ENCODE measurements around the gene CLEC2D.
A peak's percentile ranks its signal among the peaks of the same experiment; 100 is the strongest.
"Not testable (repeated sequence)": the region's sequence is repeated elsewhere in the genome, so short reads cannot be mapped to it uniquely, and the experiment has no call there.

Gene CLEC2D

DNA sequence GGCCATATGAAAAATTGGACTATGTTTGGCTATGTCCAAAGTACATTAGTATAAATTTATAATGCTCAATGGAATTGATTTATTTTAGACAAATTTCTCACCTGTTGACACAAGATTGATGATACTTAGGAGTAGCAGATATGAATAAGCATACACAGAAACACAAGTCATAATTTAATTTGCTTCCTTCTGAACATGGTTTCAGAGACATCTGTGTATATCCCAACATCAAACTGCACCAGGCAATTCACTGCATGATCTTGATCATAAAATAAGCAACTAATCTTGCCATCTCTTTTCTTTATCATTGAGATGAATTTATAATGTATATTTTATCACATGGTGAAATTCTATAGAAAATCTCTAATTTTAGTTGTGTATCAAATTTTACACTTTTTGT lies 59.6 kb downstream of the CLEC2D start:
- DNase-seq (ENCODE audit: low spot score) = no peak

DNA sequence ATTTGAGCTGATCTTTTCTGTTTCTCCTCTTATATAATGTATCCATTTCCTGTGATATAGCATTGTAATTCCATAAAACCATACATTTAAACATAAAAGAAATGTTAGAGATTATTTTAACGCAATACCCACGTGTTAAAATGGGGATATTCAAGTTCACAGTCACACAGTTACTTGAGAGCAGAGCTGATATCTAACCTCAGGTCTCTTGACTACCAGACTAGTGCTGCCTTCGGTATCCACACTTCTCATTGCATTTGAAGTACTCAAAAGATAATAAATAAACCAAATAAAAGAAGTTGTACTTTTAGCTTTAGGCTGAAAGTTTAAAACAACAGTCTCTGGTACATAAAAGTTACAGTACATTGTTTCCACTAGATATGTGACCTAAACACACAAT lies 60.5 kb downstream of the CLEC2D start:
- no peak for DNase-seq (ENCODE audit: low spot score)

DNA sequence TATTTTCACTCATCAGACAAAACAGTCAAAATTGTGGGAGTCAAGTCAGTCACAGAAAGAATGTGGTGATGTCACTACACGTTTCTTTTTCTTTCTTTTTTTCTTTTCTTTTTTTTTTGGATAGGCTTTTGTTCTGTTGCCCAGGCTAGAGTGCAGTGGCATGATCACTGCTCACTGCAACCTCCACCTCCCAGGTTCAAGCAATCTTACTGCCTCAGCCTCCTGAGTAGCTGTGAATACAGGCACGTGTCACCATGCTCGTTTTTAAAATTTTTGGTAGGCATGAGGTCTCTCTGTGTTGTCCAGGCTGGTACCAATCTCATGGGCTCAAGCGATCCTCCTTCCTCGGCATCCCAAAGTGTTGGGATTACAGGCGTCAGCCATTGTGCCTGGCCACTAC lies 61.1 kb downstream of the CLEC2D start:
- no peak for DNase-seq (ENCODE audit: low spot score)

DNA sequence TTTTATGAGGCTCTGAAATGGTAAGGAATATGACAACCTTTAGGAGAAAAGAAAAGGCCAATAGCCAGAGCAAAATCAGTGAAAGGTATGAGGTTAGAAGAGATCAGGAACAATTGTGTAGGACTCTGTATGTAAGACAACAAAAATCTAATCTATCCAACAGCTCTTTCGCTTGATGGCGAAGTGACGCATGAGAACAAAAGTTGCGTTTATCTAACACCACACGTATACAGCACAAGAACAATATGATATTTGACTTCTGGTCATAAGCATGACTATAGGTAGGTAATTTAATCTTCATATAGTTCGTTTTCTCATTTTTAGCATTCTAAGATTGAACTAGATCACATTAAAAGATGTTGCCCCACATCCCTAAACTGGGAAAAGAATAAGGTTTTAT lies 61.9 kb downstream of the CLEC2D start:
- DNase-seq (ENCODE audit: low spot score) = no peak

DNA sequence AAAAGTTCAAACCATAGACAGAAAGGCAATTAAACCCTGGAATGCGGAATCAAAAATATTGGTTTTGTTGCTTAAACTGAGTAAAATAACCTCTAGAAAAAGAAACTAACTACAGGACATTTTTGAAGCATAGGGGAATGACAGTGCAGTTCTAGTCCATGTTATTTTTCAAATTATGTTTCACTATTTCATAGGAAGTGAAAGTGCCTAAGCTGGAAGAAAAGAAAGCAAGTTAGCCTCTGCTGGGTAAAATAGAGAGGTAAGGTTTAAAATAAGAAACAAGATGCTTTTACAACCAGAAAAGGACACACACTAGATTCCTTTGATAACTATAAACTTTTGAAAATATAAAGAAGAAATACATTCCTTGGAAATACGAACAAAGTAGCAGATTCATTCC lies 62.3 kb downstream of the CLEC2D start:
- no peak for DNase-seq (ENCODE audit: low spot score)

DNA sequence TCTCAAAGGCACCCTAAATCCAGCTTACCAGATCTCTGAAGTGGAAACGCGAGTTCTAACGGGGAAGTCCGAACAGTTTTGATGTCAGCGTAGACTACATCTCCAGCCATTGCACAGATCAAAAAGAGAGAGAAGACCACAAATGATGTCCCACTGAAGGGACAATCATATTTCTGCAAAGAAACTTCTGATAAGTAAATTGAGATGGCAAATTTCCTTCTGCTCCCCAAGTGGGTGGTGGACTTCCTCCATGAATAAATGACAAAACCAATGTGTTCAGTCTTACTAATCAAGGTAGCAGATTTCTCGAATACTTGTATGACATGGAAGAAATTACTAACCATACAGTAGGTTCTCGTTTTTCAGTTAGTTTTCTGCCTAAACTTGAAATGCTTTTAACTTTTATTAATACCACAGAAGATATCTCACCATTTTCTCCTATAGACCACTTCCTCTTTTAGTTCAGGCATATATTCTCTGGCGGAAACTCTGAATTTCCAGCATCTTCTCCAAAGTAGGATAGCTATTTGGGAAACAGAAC lies 63.5 kb downstream of the CLEC2D start, which contains the start of gene CLECL1:
Gene CLECL1, minus strand, starts transcription at position 177 of the 541 bp plus-strand sequence.
- no peak for DNase-seq (ENCODE audit: low spot score)

DNA sequence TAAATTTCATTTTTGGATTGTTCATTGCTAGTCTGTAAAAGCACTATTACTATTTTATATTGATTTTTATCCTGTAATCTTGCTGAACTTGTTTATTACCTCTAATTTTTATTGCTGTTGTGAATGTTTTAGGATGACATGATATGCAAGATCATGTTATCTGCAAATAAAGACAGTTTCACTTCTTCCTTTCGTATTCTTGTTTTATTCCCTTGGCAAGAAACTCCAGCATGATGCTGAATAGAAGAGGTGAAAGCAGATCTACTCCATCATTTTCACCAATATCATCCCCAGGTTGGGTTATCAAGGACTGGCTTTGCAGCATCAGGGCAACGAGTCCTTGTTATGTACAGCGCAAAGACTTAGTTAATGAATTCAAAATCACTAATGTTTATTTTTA lies 66.1 kb downstream of the CLEC2D start:
- no peak for DNase-seq (ENCODE audit: low spot score)

DNA sequence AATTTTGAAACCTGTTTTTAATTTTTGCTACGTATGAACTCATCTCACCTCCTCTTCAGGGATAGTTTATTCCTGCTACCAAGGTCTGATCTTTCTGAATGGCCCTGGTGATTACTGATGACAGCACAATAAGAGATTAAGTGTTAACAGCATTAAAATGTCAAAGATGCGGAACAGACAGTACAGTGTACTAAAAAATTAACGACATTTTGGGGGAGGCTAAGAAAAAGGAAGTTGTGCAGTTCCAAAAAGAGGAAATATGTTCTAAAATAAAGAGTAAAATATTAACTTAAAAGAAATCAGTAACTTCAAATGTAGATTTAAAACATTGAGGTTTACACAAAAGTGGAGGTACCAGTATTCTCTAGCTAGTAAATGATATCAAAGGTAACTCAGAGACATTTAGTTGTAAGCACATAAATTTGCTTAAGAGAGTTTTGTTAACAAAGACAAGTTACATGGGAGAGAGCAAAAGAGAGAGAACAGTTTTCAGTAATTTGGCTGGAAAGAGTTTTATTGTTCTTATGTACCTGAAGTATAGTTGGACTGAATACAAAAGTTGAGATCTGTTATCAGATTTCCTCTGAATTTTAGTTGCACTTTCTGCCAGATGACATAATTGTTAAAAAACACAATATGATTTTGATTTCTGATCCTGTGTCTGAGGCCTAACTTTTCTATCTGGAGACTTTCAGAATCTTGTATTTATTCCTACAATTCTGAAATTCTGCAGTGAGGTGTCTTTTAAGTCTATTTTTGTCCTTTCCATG lies 67.6 kb downstream of the CLEC2D start:
- DNase-seq (ENCODE audit: low spot score) = no peak

DNA sequence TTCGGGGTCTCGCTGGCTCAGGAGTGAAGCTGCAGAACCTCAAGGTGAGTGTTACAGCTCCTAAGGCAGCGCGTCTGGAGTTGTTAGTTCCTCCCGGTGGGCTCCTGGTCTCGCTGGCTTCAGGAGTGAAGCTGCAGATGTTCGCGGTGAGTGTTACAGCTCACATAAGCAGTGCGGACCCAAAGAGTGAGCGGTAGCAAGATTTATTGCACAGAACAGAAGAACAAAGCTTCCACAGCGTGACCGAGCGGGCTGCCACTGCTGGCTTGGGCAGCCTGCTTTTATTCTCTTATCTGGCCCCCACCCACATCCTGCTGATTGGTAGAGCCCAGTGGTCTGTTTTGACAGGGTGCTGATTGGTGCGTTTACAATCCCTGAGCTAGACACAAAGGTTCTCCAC lies 69.4 kb downstream of the CLEC2D start:
- not testable (repeated sequence) for DNase-seq (ENCODE audit: low spot score)

DNA sequence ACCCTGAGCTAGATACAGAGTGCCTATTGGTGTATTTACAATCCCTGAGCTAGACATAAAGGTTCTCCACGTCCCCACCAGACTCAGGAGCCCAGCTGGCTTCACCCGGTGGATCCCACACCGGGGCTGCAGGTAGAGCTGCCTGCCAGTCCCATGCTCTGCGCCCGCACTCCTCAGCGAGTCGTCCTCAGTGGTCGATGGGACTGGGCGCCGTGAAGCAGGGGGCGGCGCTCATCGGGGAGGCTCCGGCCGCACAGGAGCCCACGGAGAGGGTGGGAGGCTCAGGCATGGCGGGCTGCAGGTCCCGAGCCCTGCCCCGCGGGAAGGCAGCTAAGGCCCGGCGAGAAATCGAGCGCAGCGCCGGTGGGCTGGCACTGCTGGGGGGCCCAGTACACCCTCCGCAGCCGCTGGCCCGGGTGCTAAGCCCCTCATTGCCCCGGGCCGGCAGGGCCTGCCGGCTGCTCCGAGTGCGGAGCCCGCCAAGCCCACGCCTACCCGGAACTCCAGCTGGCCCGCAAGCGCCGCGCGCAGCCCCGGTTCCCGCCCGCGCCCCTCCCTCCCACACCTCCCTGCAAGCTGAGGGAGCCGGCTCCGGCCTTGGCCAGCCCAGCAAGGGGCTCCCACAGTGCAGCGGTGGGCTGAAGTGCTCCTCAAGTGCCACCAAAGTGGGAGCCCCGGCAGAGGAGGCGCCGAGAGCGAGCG lies 70.0 kb downstream of the CLEC2D start:
- not testable (repeated sequence) for DNase-seq (ENCODE audit: low spot score)

DNA sequence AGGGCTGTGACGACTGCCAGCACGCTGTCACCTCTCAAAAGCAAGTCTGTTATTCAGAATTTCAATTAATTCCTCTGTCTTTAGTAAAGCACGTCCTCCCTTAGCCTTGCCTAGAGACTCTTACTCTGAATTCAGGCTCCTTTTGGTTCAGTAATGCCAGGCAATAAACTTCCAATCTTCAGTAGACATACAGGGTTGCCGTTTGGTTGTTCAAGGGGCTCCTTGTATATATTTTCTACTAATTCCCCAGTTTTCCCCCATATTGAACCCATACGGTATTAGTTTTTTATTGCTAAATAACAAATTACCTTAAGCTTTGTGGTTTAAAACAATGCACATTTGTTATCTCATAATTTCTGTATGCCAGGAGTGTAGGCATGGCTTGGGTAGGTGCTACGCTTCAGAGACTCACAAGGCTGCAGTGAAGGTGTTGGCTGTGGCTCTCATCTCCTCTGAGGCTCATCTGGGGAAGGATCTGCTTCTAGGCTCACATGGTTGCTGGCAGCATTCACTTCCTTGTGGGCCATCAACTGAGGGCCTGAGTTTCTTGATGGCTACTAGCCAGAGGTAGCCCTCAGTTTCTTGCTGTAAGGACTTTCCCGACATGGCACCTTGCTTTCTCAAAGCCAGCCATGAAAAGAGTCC lies 70.7 kb downstream of the CLEC2D start:
- peak; percentile 59 for DNase-seq (ENCODE audit: low spot score)

DNA sequence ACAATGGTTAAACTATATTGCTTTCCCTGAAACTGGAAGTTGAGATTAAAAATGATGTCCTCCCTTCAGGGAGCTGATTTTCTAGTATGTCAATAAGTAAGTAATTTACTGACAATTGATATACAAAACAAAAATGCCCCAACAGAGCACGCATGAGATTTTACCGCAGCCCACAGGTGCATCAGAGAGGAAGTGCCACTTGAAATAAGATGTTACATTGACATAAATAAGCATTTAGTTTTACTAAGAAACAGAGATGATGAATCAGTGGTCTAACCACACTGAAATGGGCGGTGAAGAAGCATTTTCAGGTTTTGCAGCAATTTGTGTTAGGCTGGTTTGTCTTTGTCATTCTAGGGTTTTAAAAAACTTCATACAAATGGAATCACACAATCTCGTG lies 72.2 kb downstream of the CLEC2D start:
- DNase-seq (ENCODE audit: low spot score) = no peak

DNA sequence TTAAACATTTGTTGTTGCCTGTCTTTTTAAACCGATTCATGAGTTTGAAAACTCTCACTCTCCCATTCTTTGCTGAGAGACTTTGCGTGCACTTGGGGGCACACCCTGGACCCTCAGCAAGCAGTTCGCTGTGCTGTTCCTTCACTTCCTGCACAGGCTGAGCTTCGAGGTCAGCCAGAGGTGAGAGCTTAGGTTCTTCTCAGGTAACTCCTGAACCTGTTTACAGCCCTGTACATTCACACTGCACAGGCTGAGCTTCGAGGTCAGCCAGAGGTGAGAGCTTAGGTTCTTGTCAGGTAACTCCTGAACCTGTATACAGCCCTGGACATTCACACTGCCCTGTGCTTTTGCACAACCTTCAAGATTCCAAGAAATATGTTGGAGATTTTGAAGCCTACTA lies 73.1 kb downstream of the CLEC2D start:
- no peak for DNase-seq (ENCODE audit: low spot score)

DNA sequence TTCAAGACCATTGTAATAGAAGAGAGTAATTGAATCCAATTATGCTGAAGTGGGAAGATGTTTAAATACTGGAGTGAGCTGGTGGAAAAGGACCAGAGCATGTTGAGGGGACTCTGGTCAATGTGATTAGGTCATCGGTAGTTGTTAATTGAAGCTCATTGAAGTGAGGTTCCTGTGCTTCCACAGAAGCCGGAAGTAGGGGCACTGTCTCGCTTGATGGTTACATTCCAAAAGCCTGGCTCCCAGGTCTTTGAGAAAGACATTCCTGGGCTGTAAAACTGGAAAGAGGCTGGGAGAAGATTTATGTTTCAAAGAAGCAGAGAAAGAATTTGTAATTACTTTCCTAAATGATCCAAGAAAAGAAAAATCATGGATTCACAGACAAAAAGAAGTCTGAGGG lies 75.7 kb downstream of the CLEC2D start:
- DNase-seq (ENCODE audit: low spot score) = peak; percentile 91
